HG02759 (cell line): ENCODE data around the gene TARBP2.
A peak's percentile ranks its signal among the peaks of the same experiment; 100 is the strongest.

Source experiments
- ATAC-seq: cut with Tn5 transposase; IDR thresholded peaks from one replicate; pipeline ENCODE4 v1.9.1; 2021; ENCODE audit warnings: mild to moderate bottlenecking, moderate library complexity; ENCODE audit not compliant: unreplicated experiment

Gene TARBP2

DNA sequence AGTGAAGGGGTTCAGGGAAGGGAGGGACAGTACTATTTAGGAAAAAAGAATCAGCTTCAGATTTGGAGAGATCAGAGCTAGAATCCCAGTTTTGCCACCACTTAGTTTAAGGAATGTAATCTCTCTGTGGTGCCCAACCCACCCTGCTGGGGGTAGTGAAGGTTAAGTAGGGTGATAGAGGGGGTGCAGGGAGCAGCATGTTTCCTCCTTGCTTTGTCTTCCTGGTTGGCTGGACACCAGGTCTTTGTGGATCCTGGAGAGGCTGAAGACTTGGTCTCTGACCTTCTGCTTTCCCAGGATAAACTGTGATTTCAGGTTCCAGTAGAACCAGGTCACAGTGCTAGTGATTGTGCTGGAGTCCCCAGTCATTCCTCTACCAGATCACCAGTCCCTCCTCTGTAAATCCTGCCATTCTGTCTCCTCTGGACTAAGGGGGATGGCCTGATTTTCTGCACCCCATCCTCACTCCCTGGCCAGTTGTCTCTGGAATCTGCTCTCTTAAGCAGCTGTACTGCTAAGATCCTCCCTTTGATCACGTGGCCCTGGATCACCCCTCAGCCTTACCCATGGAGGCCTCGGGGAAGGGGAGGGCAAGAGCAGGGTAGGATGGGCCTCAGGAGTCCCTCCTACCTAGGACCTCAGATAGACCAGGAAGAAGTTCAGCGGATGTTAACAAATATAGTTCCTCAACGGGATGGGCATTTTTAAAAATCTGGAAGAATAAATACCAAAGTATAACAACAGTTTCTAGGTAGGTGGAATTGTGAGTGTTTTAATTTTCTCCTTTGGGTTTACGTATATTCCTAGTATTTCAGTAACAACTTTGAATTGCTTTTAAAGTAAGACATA lies 5.0 kb upstream of the TARBP2 start:
- ATAC-seq = no peak

DNA sequence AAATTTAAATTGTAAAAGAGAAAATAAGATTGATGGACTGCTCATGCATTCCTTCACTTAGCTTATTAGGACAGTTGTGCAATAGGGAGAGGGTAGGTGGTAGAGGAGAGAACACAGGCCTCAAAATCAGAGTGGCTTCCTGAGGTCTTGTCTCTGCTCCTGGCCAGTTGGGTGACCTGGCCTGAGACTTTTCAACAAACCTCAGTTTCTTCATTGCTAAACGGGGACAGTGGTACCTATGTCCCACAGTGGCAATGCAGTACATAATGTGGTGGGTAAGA lies 4.4 kb upstream of the TARBP2 start:
- no peak for ATAC-seq

DNA sequence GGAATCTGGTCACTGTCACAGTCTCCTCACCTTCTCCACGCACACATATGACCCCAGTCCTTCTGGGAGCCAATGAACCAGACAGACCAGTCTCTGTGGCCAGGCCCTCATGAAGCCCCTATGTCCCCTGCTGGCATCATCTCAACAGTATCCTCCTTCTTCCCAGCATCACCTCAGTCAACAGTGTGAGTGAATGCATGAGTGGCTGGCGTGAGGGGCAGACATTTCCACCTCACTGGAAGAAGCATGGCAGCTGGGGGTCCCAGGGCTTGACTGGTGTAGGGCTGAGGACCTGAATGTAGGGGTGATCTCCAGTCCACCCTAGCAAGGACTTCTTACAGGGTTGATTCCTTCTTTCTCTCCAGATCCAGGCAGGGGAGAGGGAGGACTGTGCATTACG lies 3.6 kb upstream of the TARBP2 start:
- ATAC-seq = no peak

DNA sequence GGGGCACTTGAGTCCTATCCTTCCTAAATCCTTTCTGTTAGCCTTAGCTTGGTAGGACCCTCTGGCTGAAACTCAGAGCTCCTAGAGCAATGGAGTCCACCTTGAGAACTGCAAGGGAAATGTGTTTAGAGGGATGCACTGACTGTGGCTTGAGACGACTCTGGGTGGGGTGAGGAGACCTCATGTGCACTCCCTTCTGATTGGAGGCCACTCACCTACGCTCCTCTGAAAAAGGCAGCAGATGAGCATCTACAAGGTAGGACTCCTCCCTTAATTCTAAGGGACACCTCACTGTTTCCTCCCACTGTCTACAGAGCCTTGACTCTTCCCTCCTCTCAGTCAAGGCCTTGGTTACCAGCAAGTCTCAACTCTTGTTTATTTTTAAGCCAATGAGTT lies 2.9 kb upstream of the TARBP2 start:
- no peak for ATAC-seq

DNA sequence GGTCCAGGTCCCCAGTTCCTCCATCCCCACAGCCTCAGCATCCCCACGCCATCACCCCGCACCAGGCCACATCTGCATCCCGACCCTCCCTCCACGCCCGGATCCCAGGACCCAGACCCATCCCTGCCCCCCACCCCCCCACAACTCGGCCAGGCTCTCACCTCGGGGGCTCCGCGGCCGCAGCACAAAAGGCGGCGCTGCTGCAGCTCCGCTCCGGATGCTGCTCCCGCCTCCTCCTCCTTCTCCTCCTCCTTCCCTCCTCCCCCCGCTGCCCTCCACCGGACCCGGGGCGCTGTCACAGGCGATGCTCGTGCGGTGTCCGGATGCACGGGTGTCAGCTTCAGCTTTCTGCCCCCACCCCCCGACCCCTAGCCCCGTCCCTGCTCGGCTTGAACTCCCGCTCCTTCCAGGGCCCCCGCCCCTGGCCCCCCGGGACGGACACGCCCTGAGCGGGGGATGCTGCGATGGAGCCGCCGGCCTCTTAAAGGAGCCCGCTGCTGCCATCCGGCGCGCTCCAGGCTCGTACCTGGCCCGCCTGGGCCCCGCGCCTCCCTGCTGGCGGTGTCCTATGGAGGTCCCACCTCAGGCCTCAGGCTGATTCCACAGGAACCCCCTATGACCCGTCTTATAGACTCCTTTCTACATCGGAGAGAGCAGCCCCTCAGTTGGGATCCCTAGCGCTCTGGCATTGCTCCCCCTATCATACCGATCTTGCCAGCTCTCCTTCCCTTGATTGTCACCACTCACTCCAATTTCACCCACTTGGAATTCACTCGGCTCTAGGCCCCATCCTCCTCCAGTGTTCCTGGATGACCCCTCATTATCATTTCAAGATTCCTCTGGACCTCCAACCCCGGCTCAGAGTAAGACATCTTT lies 1.6 kb upstream of the TARBP2 start, which contains the start of gene MAP3K12:
MAP3K12 (minus strand) TSS at position 193 of the 876 bp plus-strand sequence. CDS start 12,067 bp downstream, outside the sequence.
- no peak for ATAC-seq

DNA sequence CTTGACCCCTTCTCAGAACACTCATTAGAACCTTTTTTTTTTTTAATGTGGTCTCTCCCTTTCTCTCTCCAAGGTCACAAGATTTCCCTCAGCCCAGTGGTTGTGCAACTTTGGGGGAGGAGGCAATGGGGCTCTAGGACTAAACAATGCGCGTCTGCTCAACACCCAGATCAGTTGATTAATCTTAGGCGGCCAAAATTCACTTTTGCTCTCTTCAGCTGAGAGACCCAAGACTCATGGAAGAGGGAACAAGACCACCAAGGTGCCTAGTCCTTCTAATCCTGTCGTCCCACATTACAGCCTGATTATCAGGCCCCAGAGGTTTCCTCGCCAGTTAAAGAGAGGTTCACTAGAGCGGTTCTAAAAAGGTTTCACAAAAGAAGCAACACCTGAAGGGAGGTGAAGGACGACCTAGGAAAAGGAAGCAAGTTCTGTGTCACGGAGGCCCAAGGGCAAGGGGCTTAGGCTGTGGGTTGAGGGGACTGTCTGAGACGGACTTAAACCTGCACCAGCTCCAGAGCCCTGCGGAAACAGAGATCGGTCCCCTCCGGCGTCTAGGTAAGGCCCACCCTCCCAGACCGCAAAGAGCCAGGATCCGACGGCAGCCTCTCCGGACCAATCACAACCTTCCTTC lies 824 bp upstream of the TARBP2 start:
- ATAC-seq = no peak

DNA sequence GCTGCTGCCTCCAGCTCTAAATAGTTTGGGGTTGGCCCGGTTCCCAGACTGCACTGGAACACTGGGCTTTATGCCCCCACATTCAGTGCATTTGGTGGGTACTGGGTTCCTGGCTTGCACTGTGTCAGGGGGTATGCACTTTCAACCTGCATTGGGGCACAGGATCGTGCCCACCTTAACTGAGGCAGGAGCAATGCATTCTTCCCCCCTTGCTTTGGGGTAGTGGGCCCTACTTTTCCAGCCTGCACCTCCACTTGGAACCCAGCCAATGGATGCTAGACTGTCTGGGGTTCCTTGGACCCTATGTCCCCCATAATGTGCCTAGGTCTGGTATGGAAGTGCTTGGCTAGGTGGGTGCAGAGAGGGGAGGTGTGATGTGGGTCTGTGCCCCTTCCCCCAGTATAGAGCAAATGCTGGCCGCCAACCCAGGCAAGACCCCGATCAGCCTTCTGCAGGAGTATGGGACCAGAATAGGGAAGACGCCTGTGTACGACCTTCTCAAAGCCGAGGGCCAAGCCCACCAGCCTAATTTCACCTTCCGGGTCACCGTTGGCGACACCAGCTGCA lies 615 bp downstream of the TARBP2 start:
- ATAC-seq = no peak

DNA sequence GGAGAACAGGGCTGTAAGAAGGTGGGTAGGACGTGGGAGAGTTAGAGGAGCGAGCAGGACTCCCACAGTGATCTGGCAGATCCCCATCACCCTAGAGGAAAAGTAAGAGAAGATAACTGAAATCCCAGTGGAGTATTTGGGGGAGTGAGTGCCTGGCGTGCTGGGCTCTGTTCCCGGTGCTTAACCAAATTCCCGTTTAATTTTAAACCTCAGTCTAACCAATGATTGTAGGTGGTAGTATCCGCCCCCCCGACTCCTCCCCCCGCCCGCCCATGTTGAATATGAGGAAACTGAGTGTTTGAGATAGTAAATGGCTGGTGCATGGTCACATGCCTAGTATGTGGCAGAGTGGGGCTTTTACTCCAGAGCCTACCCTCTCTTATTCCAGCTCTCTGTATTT lies 1.2 kb downstream of the TARBP2 start:
- ATAC-seq = no peak

DNA sequence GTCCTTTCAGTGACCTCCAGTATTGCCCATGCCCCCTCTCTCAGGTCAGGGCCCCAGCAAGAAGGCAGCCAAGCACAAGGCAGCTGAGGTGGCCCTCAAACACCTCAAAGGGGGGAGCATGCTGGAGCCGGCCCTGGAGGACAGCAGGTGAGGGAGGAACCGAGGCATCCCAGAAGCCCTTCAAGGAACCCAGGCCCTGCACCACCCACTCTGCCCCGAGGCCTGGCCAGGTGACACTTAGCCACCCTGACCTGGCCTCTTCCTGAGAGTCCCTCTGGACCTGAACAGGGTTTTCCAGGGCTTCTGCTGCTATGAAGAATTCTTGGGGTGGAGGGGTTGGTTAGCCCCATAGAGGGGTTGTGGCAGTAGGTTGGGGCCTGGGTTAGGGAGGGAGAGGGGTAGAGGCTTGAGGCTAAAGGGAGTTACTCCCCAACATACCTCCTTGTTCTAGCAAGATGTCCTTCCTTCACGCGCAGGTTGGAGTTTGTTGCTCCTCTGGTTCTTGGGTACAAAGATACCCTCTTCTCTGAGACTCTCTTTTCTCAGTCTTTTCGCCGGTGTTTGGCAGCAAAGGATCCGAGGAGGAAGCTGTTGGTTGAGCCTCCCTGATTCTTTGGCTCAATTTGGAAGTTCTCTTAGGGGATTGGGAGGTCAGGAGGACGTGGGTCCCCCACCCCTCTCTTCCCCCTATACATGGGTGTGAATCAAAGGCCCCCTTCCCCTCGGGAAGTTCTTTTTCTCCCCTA lies 2.1 kb downstream of the TARBP2 start:
- ATAC-seq = no peak

DNA sequence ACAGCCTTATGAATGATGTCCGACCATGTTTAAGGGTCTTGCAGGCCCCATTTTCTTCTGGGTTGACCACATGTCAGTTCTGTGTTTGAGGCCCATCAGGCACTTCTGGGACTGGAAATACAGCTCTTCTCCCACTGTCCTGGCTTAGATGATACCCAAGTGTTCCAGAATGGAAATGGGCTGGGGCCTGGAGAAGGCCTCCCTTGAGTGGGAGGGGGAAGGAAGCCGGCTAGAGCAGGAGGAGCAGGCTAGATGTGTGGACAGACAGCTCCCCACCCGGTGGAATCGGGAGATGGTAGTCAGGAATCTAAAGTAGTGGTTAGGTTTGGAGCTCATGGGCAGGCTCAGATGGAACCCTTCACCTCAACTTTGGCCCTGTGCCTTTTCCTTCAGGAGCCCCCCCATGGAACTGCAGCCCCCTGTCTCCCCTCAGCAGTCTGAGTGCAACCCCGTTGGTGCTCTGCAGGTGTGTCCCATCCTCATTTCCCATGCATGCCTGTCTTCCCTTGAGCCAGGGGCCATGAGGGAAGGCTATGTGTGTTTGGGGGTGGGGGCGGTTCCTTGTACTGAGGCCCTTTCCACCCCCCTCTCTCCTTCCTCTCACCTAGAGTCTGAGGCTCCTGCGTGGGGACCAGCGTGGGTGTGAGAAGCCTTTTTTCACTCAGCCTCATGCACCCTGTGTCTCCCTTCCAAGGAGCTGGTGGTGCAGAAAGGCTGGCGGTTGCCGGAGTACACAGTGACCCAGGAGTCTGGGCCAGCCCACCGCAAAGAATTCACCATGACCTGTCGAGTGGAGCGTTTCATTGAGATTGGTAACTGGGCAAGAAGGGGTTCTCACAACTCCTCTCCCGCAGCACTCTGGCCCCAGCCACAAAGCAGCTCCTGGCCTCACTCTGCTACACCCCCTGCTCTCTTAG lies 3.2 kb downstream of the TARBP2 start:
- ATAC-seq = no peak

DNA sequence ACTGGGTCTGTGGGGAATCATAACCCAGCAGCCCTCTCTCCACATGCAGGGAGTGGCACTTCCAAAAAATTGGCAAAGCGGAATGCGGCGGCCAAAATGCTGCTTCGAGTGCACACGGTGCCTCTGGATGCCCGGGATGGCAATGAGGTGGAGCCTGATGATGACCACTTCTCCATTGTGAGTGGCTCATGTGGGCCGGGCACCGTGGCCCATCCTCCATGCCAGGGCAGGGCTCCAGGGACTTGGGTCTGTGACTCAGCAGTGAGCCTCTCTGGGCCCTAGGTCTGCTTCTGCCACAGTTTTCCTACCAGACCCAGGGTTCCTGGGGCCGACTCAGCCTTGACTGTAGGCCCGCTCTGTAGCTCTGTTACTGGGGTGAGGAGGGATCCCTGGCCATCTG lies 4.0 kb downstream of the TARBP2 start:
- no peak for ATAC-seq

DNA sequence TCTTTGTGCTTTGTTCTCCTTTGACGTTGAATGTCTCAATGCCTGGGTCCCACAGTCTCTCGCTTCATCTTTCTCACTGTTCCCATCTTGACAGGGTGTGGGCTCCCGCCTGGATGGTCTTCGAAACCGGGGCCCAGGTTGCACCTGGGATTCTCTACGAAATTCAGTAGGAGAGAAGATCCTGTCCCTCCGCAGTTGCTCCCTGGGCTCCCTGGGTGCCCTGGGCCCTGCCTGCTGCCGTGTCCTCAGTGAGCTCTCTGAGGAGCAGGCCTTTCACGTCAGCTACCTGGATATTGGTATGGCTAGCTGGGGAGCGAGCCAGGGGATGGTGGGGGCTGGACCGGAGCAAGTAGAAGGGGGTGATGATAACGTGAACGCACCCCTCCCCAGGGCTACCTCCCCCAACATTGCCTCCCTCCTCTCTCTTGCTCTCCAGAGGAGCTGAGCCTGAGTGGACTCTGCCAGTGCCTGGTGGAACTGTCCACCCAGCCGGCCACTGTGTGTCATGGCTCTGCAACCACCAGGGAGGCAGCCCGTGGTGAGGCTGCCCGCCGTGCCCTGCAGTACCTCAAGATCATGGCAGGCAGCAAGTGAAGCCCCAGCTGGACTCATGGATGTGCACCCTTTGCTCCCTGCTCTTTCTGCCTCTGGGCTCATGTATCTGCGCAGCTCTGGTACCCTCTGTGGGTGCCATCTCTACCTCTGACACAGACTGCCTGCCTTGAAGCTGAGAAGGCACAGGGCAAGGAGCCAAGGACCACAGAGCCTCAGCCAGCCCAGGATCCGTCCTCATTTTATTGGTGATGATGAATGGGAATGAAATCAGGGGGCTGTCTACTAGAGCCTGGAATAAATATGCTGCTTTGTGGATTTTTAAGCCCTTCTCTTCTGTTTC lies 4.7 kb downstream of the TARBP2 start:
- no peak for ATAC-seq

DNA sequence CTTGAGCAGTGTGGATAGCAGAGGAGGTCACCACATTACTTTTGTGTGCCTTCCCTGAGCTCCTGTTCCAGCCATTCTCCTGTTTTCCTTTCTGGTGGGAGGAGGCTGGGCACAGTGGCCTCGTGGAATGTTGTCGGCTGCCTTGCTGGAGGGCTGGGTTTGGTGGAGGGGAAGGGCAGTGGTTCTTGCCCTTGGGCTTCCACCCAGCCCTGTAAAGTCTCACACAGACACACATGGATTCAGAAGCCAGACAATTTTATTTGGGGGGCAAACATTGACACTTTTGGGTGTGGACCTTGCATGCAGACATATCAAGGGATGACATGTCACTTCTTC lies 5.3 kb downstream of the TARBP2 start:
- ATAC-seq = no peak

DNA sequence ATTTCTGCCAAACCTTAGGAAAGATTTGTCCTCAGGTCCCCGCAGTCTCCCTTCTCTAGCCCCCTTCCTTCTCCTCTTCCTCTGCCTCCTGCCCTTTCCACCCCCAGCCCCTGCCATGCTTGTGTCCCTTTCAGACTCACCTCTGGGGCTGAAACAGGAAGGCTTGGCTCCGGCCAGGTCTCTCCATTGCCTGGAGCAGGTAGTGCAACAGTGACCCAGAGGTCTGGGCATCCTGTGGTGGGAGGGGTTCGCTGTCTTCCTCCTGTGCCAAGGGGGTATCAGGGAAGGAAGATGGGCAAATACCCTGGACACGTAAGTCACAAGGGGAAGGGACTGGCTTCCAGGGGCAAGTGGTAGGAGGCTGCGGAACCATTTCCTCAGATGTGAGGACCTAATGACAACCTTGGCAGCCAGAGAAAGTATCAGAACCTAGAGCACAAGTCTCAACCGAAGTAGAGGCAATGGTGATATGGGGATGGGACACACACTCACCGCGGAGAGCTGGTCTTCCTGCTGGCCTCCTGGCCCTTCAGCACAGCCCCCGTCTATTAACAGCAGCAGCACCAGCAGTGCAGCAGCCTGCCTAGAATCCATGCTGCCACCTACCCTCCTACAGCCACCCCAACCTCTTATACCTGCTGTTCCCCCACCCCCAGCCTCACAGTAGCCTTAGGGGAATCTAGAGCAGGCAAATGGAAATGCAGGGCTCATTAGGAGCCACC lies 6.0 kb downstream of the TARBP2 start, which contains the start of gene NPFF:
NPFF (minus strand) TSS at position 604 of the 722 bp plus-strand sequence; CDS start at position 594, 10 bp downstream.
- no peak for ATAC-seq

DNA sequence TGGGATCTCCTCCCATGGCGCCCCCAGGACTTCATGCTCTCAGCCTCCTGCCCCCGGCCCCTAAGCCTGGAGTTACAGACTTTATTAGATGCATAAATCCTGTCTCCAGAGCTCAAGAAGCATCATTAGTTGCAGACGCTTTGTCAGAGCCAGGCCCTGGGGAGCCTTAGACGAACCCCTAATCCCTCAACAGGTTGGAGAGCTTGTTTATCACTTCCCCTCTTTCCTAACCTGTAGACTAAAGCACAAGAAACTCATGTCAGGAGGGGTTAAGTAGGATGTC lies 6.5 kb downstream of the TARBP2 start:
- no peak for ATAC-seq

DNA sequence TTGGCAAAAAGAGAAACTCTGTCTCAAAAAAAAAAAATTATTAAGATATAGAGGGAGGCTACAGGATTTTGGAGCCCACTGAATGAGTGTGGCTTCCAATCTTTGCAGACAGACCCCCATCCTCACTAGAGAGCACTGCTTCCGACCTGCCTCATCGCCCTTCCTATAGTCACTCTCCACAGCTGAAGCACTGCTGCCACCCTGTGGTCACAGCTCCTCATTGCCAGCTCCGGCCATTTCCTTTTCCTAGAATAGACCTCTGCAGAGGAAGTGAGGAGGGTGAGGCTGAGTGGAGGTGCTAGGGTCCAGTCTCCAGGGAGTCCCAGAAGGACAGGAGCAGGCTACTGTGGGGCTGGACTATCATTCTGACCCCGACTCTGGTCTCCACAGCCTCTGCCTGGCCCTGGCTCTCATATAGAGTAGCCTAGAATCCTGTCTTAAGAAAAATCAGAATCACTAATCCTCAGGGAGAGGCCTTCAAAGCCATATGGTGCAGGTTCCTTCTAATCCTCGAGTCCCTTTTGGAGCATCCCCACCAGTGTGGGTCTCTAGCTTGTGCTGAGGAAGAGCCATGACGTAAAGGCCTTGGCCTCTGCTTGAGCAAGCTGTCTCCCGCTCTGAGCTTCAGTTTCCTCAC lies 7.6 kb downstream of the TARBP2 start:
- peak; percentile 92 for ATAC-seq

DNA sequence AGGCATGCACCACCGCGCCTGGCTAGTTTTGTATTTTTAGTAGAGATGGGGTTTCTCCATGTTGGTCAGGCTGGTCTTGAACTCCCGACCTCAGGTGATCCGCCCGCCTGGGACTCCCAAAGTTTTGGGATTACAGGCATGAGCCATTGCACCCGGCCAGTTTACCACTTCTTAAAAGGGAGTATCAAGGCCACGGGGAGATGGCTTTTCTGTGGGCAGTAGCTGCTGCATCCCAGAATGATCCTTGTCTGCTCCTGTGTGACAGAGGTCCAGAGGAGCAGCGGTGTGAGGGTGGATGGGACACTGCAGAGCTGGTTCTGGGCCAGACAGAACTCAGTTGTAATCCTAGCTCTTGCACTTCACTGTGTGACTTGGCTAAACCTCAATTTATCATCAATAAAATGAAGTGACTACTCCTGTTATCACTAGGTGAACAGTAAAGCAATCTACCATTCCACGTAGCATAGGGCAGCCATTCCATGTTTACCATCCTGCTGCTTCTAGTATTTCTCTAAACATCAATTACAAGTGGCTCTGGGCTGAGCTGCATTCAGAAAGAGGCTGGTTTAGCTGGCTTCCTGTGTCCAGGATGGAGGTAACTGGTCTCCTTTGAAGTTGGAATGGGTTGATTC lies 9.2 kb downstream of the TARBP2 start:
- no peak for ATAC-seq
